OCI-LY7 (cell line): ENCODE measurements around the gene AGBL4. TPM values are rescaled to one million over a fixed set of nuclear protein-coding genes. Genes with fewer than 3 reads are reported as not detected.

ENCODE experiments used
- BruUV-seq: library from RNA; stranded (reverse); fragments of 400-500 nt; replicated peaks from 2 replicates; lab custom pipeline; 2021; lab: Mats Ljungman, UMichigan
- CTCF ChIA-PET: fragments of 300-600 bp; sonication (Branson Sonifier 250); formaldehyde crosslinking; loops from one replicate; lab custom pipeline; 2022; ENCODE audit warnings: antibody characterized with exemption; ENCODE audit not compliant: unreplicated experiment; lab: Charles Lee
- POLR2A ChIA-PET: fragments of 300-600 bp; sonication (Branson Sonifier 250); formaldehyde crosslinking; loops from one replicate; lab custom pipeline; 2022; ENCODE audit warnings: antibody characterized with exemption; lab: Charles Lee
- DNase-seq: peaks from one replicate; pipeline ENCODE4 v3.0.0-alpha.2; 2015; ENCODE audit warnings: low spot score
- H2AFZ ChIP-seq: fragments of 200-600 bp; sonication (generic), shearing (Covaris generic); 2 replicates; pipeline ENCODE4 v1.6.1; 2014; ENCODE audit warnings: mild to moderate bottlenecking, antibody characterized with exemption, low read length, moderate library complexity
- H3K27ac ChIP-seq: fragments of 200-600 bp; sonication (generic); 2 replicates; pipeline ENCODE4 v1.5.1; 2014; ENCODE audit warnings: mixed run types, low read depth, mild to moderate bottlenecking, moderate library complexity, low read length, inconsistent platforms; ENCODE audit not compliant: poor library complexity, severe bottlenecking
- H3K36me3 ChIP-seq: fragments of 200-600 bp; sonication (generic); 2 replicates; pipeline ENCODE4 v1.6.1; 2014; ENCODE audit warnings: mild to moderate bottlenecking, antibody characterized with exemption, low read length, moderate library complexity, mixed read lengths; ENCODE audit not compliant: insufficient read depth
- H3K4me1 ChIP-seq: fragments of 200-600 bp; sonication (generic); 2 replicates; pipeline ENCODE4 v1.5.1; 2014; ENCODE audit warnings: mild to moderate bottlenecking, low read length; ENCODE audit not compliant: insufficient read depth, poor library complexity, severe bottlenecking
- H3K4me2 ChIP-seq: fragments of 200-600 bp; sonication (generic); 2 replicates; pipeline ENCODE4 v1.6.1; 2014; ENCODE audit warnings: mild to moderate bottlenecking, low read length
- H3K4me3 ChIP-seq: fragments of 200-600 bp; sonication (generic); 2 replicates; pipeline ENCODE4 v1.5.1; 2014; ENCODE audit warnings: mild to moderate bottlenecking, low read depth, low read length; ENCODE audit not compliant: poor library complexity, severe bottlenecking
- H3K79me2 ChIP-seq: fragments of 200-600 bp; sonication (generic); 2 replicates; pipeline ENCODE4 v1.6.1; 2016; ENCODE audit warnings: low read depth, mild to moderate bottlenecking, low read length, moderate library complexity, mixed read lengths; ENCODE audit not compliant: insufficient read depth
- H3K9me2 ChIP-seq: fragments of 200-600 bp; sonication (generic); 2 replicates; pipeline ENCODE4 v1.6.1; 2016; ENCODE audit warnings: mild to moderate bottlenecking, low read length, mixed read lengths; ENCODE audit not compliant: insufficient read depth
- H3K9me3 ChIP-seq: fragments of 200-600 bp; sonication (generic); 2 replicates; pipeline ENCODE4 v1.6.1; 2014; ENCODE audit warnings: mild to moderate bottlenecking, mixed run types, low read length, mixed read lengths
- H4K20me1 ChIP-seq: fragments of 200-600 bp; sonication (generic); 2 replicates; pipeline ENCODE4 v1.6.1; 2014; ENCODE audit warnings: mild to moderate bottlenecking, antibody characterized with exemption, low read length, moderate library complexity, mixed read lengths; ENCODE audit not compliant: insufficient read depth
- CTCF ChIP-seq: fragments of 200-600 bp; sonication (generic); conservative IDR thresholded peaks from 2 replicates; pipeline ENCODE4 v1.5.1; 2014; ENCODE audit warnings: mild to moderate bottlenecking, antibody characterized with exemption, low read length, moderate library complexity, mixed read lengths
- EZH2phosphoT487 ChIP-seq: fragments of 200-600 bp; sonication (generic); IDR thresholded peaks from 2 replicates; pipeline ENCODE4 v1.6.1; 2018; ENCODE audit warnings: low read depth, borderline replicate concordance, mild to moderate bottlenecking, mixed run types, antibody characterized with exemption, low read length, moderate library complexity, mixed read lengths
- intact Hi-C: fragments of 100-400 bp; cut with micrococcal nuclease; formaldehyde crosslinking; loops from one replicate; pipeline ENCODE4 v1.10.0; 2022; ENCODE audit not compliant: unreplicated experiment
- total RNA-seq, 2 experiments: library from RNA; depleted of rRNA in 1 of 2; stranded (reverse); fragments of >200 nt in 1 of 2; shearing (Covaris generic) in 1 of 2; gene quantifications; 2 replicates each; pipeline ENCODE4 v1.2.3, GENCODE V29; 2014 to 2022

AGBL4 gene
- total RNA-seq, 2 experiments from 2014 or later = not detected

- ChIA-PET POLR2A (interaction anchor here (0.6 kb wide), 1 partner anchor 187 kb away, joined by 6 read pairs; no protein-coding TSS in a partner anchor), CTCF (no interaction called here)
- Histone ChIP-seq H3K79me2 (no peaks in the 10 kb centered on the region), H2AFZ (no peak overlapping the region), H4K20me1 (no peaks in the 10 kb centered on the region), H3K36me3 (no peaks in the 10 kb centered on the region), H3K4me1 (no peaks in the 10 kb centered on the region), H3K27ac (no peak overlapping the region), H3K9me3 (no peaks in the 10 kb centered on the region), H3K4me2 (no peak overlapping the region), H3K4me3 (no peak overlapping the region), H3K9me2 (no peaks in the 10 kb centered on the region)
- no TSS peak for BruUV-seq
- TF ChIP-seq EZH2phosphoT487 (no peak), CTCF (no peak)
- DNase-seq = no peak
- intact Hi-C loops = no loop called here
These were observed 1421.4 kb downstream of the AGBL4 start for GRCh38 chr1:48602349-48602748.

- Histone ChIP-seq H3K9me2 (no peaks in the 10 kb centered on the region), H3K4me1 (no peaks in the 10 kb centered on the region), H3K4me2 (no peak overlapping the region), H3K4me3 (no peak overlapping the region), H3K36me3 (no peaks in the 10 kb centered on the region), H4K20me1 (no peaks in the 10 kb centered on the region; the same call in 1 of the 2 replicates), H2AFZ (no peak overlapping the region), H3K79me2 (no peaks in the 10 kb centered on the region), H3K27ac (no peak overlapping the region), H3K9me3 (no peaks in the 10 kb centered on the region)
- BruUV-seq = no TSS peak
- no peak for DNase-seq
- TF ChIP-seq CTCF (no peak), EZH2phosphoT487 (no peak)
- ChIA-PET POLR2A (no interaction called here), CTCF (no interaction called here)
- intact Hi-C loops = no loop called here
These were observed 1423.6 kb downstream of the AGBL4 start for GRCh38 chr1:48600182-48600581.

GRCh38 chr1:48597663-48598062 is 1426.1 kb downstream of the AGBL4 start:
- Histone ChIP-seq H3K4me1 (no peaks in the 10 kb centered on the region), H3K27ac (no peak overlapping the region), H3K9me3 (no peaks in the 10 kb centered on the region), H4K20me1 (no peaks in the 10 kb centered on the region; the same call in 1 of the 2 replicates), H2AFZ (no peak overlapping the region), H3K4me2 (no peak overlapping the region), H3K9me2 (no peaks in the 10 kb centered on the region), H3K4me3 (no peak overlapping the region), H3K79me2 (no peaks in the 10 kb centered on the region), H3K36me3 (no peaks in the 10 kb centered on the region)
- no peak for DNase-seq
- intact Hi-C loops = no loop called here
- TF ChIP-seq EZH2phosphoT487 (no peak), CTCF (no peak)
- CTCF ChIA-PET = no interaction called here
- BruUV-seq = no TSS peak
- POLR2A ChIA-PET = no interaction called here
